ENCODE data around the gene AKAP6. TPM values are rescaled to one million over a fixed set of nuclear protein-coding genes. Genes with fewer than 3 reads are reported as not detected.

The AKAP6 gene
- total and polyA plus RNA-seq, 2 of the 8 experiments (the other 6 are each of a cell fraction or from before 2014, with no cell fraction given) = 0.09 to 0.89 TPM

GRCh38 chr14:32625211-32625610 is 296.1 kb downstream of the AKAP6 start:
- DNase-seq (ENCODE audit: low read depth in 1 of 2, low spot score in 2 of 2) = no peak

More at GRCh38 chr14:32625211-32625610, 296.1 kb downstream of the AKAP6 start:
- H2AFZ ChIP-seq (ENCODE audit: low read length) = no peak overlapping the region
- H3K18ac ChIP-seq (ENCODE audit: extremely low read depth, low read length) = no peak overlapping the region
- no peaks in the 10 kb centered on the region for H3K23me2 ChIP-seq (ENCODE audit: low read depth, low read length)
- POLR2A ChIA-PET (ENCODE audit: partially characterized antibody) = no interaction called here
- H4K5ac ChIP-seq (ENCODE audit: insufficient read length, low read depth, low read length) = no peak overlapping the region
- H4K91ac ChIP-seq (replicated peaks; ENCODE audit: insufficient read length, low read length) = no peak overlapping the region
- WGBS, 2 experiments (ENCODE audit: extremely low coverage in 1 of 2, insufficient coverage in 1 of 2, insufficient read length in 1 of 2, insufficient replicate concordance in 2 of 2, low coverage in 1 of 2, low lambda C conversion rate in 2 of 2, missing lambda C conversion rate in 1 of 2) = 81% methylated on average over 1 of the region's 1 CpG; no CpG with 5 or more reads in 1 of the 2 experiments
- no peak overlapping the region for H2BK12ac ChIP-seq (ENCODE audit: low read depth, low read length)
- no peak overlapping the region for H3K23ac ChIP-seq (ENCODE audit: insufficient read length)
- no peak overlapping the region for H2AK5ac ChIP-seq (ENCODE audit: low read depth, low read length)
- FAIRE-seq = no peak
- no peak overlapping the region for H2BK20ac ChIP-seq (ENCODE audit: low read length)
- H3K4me2 ChIP-seq (ENCODE audit: insufficient read depth in 1 of 2, low read depth in 2 of 2, low read length in 2 of 2) = no peak overlapping the region
- no peak overlapping the region for H3K14ac ChIP-seq (ENCODE audit: insufficient read length)
- H2BK120ac ChIP-seq (replicated peaks; ENCODE audit: low read depth, low read length) = no peak overlapping the region
- no peak overlapping the region for H3K27ac ChIP-seq (ENCODE audit: low read depth, low read length)
- no peaks in the 10 kb centered on the region for H3K36me3 ChIP-seq (ENCODE audit: control insufficient read depth in 2 of 4, insufficient read depth in 4 of 4, low read length in 3 of 4)
- no peak overlapping the region for H2BK5ac ChIP-seq (ENCODE audit: low read depth, low read length)
- no peaks in the 10 kb centered on the region for H4K20me1 ChIP-seq (replicated peaks in 1 of 2; ENCODE audit: control insufficient read depth in 1 of 2, insufficient read depth in 2 of 2, low read length in 2 of 2)
- no peak overlapping the region for H3K9ac ChIP-seq (replicated peaks in 1 of 4; ENCODE audit: extremely low read depth in 1 of 4, low read depth in 3 of 4, low read length in 3 of 4)
- H3K4me1 ChIP-seq (replicated peaks in 1 of 4; ENCODE audit: control insufficient read depth in 3 of 4, insufficient read depth in 4 of 4, low read length in 3 of 4) = no peaks in the 10 kb centered on the region
- H3K79me2 ChIP-seq (ENCODE audit: control insufficient read depth in 1 of 2, insufficient read depth in 2 of 2, low read length in 2 of 2) = no peaks in the 10 kb centered on the region
- CTCF ChIA-PET (ENCODE audit: partially characterized antibody) = interaction anchor here (0.6 kb wide), 2 partner anchors 728 to 1676 kb away, joined by 3 read pairs; no protein-coding TSS in a partner anchor
- H2BK15ac ChIP-seq (ENCODE audit: low read length) = no peak overlapping the region
- H3K4me3 ChIP-seq (ENCODE audit: extremely low read depth in 1 of 4, insufficient read depth in 2 of 4, low read depth in 3 of 4, low read length in 4 of 4) = no peak overlapping the region
- no peaks in the 10 kb centered on the region for H3K79me1 ChIP-seq (ENCODE audit: low read depth, low read length)
- no peaks in the 10 kb centered on the region for H3K27me3 ChIP-seq (replicated peaks in 1 of 4; ENCODE audit: control insufficient read depth in 3 of 4, extremely low read depth in 1 of 4, insufficient read depth in 3 of 4, low read length in 3 of 4)
- TF ChIP-seq RNF2 (IDR thresholded peaks at IDR 0.05; ENCODE audit: borderline replicate concordance, low read depth, low read length, missing control alignments, poor library complexity, severe bottlenecking) (no peak), KDM4A (IDR thresholded peaks at IDR 0.05; ENCODE audit: low read depth, low read length, severe bottlenecking) (no peak), ZNF274 (IDR thresholded peaks at IDR 0.05; ENCODE audit: borderline replicate concordance, extremely low read depth, low read length) (no peak), BACH1 (IDR thresholded peaks at IDR 0.05; ENCODE audit: low read length) (no peak), MAX (IDR thresholded peaks at IDR 0.05) (no peak), EP300 (IDR thresholded peaks at IDR 0.05; ENCODE audit: borderline replicate concordance in 1 of 2, low read depth in 2 of 2, low read length in 2 of 2) (no peak), SUZ12 (IDR thresholded peaks at IDR 0.05; ENCODE audit: low read length) (no peak), CEBPB (IDR thresholded peaks at IDR 0.05; ENCODE audit: low read depth, low read length) (no peak), CREB1 (IDR thresholded peaks at IDR 0.05) (no peak), EZH2 (IDR thresholded peaks at IDR 0.05; ENCODE audit: low read depth, low read length, severe bottlenecking) (no peak)
- no peaks in the 10 kb centered on the region for H3K9me3 ChIP-seq (ENCODE audit: insufficient read depth in 2 of 2, low read depth in 1 of 2, low read length in 1 of 2)
- no peak overlapping the region for H3K4ac ChIP-seq (replicated peaks; ENCODE audit: insufficient read length, low read depth, low read length)
- H3K56ac ChIP-seq (replicated peaks; ENCODE audit: insufficient read length, low read depth, low read length) = no peak overlapping the region
- no peak overlapping the region for H4K8ac ChIP-seq (ENCODE audit: extremely low read depth, insufficient read depth, low read length)
